PC-9 (cell line): ENCODE measurements around the gene PPIL1.

ENCODE experiments used
- CTCF ChIP-seq: fragments of 200-600 bp; sonication (generic); conservative IDR thresholded peaks from 2 replicates; pipeline ENCODE4 v1.6.1; 2017; ENCODE audit warnings: mixed run types, antibody characterized with exemption, mild to moderate bottlenecking, moderate library complexity
- EZH2 ChIP-seq: fragments of 200-600 bp; sonication (generic); IDR thresholded peaks from 2 replicates; pipeline ENCODE4 v1.8.0; 2017; ENCODE audit warnings: antibody characterized with exemption, low read depth

GRCh38 chr6:36827261-36828079 lies 47.1 kb downstream of the PPIL1 start:
- TF ChIP-seq CTCF (no peak), EZH2 (no peak)
